ENCODE data around the gene SYT1. TPM values are rescaled to one million over a fixed set of nuclear protein-coding genes. Genes with fewer than 3 reads are reported as not detected.

The SYT1 gene
- total RNA-seq, 1 donor from 2014 or later, result 166 TPM

GRCh38 chr12:79448816-79449215 lies 584.2 kb downstream of the SYT1 start:
- DNase-seq, result no peak

- no peak for DNase-seq
Measured at GRCh38 chr12:79451365-79451764, 586.8 kb downstream of the SYT1 start.

- DNase-seq, result peak; percentile 13
Measured at GRCh38 chr12:79451978-79452377, 587.4 kb downstream of the SYT1 start.

GRCh38 chr12:79452906-79453305 lies 588.3 kb downstream of the SYT1 start:
- no peak for DNase-seq

GRCh38 chr12:79453820-79454219 lies 589.2 kb downstream of the SYT1 start:
- DNase-seq, result no peak

- no peak for DNase-seq
Measured at GRCh38 chr12:79454338-79454843, 589.8 kb downstream of the SYT1 start.

- no peak for DNase-seq
Measured at GRCh38 chr12:79455286-79455685, 590.7 kb downstream of the SYT1 start.

- no peak for DNase-seq
Measured at GRCh38 chr12:79482323-79482722, 617.7 kb downstream of the SYT1 start.

GRCh38 chr12:79482921-79483320 lies 618.3 kb downstream of the SYT1 start:
- no peak for DNase-seq

- DNase-seq, result no peak
Measured at GRCh38 chr12:79486154-79486553, 621.6 kb downstream of the SYT1 start.

GRCh38 chr12:79487386-79488110 lies 623.0 kb downstream of the SYT1 start:
- DNase-seq, result no peak

Small RNAs within 50 kb of the gene (small RNA-seq; reads per million reads assigned to genes)
- gene MIR1252, result 0.46 reads per million, percentile 45 among the genes with 10 or more reads in this experiment
